Measurements from ENCODE around the gene GLG1. TPM values are rescaled to one million over a fixed set of nuclear protein-coding genes. Genes with fewer than 3 reads are reported as not detected.
A peak's percentile ranks its signal among the peaks of the same experiment; 100 is the strongest.

Gene GLG1
- total and polyA plus RNA-seq, 12 donors: 25.7 to 136 (median 103) TPM

DNA sequence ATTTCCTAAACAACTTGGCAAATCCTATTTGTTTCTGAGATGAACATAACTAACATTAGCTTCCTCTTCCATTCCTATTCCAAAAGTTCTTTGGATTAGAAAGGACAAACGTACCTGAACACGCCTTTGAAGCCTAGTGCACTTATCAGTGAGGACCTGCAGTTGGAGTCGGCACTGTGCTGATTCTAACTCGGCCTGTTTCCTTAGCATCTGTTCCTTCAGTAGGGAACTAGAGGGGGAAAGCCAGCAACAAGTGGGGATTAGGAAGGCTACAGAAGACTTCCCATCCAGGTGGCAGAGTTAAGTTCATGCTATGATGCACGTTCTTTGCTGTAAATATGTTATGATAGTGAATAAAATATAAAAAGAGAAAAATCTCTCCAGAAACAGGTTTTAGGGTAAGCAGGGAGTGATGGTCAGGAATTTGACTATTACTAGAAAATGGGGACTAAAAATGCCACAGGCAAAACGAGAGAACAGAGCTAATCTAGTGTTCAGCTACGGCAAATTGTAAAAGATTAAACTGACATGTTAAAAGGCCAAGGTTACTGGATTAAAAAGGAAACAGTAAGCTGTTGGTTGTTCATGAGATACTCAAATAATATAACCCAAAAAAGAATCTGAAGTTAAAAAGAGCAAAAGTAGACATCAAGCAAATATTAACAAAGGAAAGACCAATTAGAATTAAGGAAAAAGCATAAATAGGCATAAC, 31.0 kb upstream of the GLG1 start:
- H3K36me3 ChIP-seq: peaks cover 0 to 100% (median 21%) of the 10 kb centered on the region in 9 donors
- 83 to 90% methylated on average over 7 of the region's 7 CpGs for WGBS, 2 donors

DNA sequence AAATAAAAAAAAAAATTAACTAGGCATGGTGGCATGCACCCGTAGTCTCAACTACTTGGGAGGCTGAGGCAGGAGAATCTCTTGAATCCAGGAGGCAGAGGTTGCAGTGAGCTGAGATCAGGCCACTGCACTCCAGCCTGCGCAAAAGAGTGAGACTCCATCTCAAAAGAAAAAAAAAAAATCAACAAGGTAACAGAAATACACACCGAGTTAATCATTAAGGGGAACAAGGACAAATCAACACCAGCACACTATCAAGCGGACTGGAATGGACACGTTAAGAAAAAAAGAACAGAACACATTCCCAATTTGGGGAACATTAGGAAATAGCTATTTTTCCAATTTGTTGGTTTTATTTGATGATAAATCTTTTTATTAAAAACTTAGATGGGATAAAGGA, 28.4 kb upstream of the GLG1 start:
- H3K9me3 ChIP-seq: no peaks in the 10 kb centered on the region
- ATAC-seq (no peak), DNase-seq (no peak)
- TF ChIP-seq, protein P1, sequence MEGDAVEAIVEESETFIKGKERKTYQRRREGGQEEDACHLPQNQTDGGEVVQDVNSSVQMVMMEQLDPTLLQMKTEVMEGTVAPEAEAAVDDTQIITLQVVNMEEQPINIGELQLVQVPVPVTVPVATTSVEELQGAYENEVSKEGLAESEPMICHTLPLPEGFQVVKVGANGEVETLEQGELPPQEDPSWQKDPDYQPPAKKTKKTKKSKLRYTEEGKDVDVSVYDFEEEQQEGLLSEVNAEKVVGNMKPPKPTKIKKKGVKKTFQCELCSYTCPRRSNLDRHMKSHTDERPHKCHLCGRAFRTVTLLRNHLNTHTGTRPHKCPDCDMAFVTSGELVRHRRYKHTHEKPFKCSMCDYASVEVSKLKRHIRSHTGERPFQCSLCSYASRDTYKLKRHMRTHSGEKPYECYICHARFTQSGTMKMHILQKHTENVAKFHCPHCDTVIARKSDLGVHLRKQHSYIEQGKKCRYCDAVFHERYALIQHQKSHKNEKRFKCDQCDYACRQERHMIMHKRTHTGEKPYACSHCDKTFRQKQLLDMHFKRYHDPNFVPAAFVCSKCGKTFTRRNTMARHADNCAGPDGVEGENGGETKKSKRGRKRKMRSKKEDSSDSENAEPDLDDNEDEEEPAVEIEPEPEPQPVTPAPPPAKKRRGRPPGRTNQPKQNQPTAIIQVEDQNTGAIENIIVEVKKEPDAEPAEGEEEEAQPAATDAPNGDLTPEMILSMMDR (IDR thresholded peaks at IDR 0.05): no peak
- H3K4me3 ChIP-seq: no peak overlapping the region
- H3K36me3 ChIP-seq: peaks cover 0 to 100% (median 33%) of the 10 kb centered on the region in 9 donors
- no peaks in the 10 kb centered on the region for H3K27me3 ChIP-seq
- no peaks in the 10 kb centered on the region for H3K4me1 ChIP-seq
- 76 to 78% methylated on average over 5 of the region's 5 CpGs for WGBS, 2 donors
- no peak overlapping the region for H3K27ac ChIP-seq
- intact Hi-C loops (cut with DNase I): no loop called here

More for the DNA sequence above, 31.0 kb upstream of the GLG1 start:
- Histone ChIP-seq H3K27me3 (no peaks in the 10 kb centered on the region), H3K9me3 (no peaks in the 10 kb centered on the region), H3K4me3 (no peak overlapping the region), H3K27ac (no peak overlapping the region), H3K4me1 (no peaks in the 10 kb centered on the region)
- no peak for DNase-seq
- no peak for ATAC-seq
- TF ChIP-seq, protein P1 (IDR thresholded peaks at IDR 0.05): no peak
- intact Hi-C loops (cut with DNase I): no loop called here

DNA sequence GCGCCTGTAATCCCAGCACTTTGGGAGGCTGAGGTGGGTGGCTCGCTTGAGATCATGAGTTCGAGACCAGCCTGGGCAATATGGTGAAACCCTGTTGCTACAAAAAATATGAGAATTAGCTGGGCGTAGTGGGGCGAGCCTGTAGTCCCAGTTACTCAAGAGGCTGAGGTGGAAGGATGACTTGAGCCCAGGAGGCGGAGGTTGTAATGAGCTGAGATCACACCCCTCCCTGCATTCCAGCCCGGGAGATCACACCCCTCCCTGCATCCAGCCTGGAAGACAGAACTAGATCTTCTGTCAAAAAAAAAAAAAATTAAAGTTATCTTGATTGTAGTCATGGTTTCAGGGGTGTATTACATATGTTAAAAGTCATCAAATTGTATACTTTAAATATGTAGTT, 26.8 kb upstream of the GLG1 start:
- Histone ChIP-seq H3K27me3 (no peaks in the 10 kb centered on the region), H3K36me3 (peaks cover 0 to 100% (median 36%) of the 10 kb centered on the region in 9 donors), H3K4me1 (no peaks in the 10 kb centered on the region), H3K27ac (no peak overlapping the region), H3K4me3 (no peak overlapping the region), H3K9me3 (no peaks in the 10 kb centered on the region)
- DNase-seq (no peak), ATAC-seq (no peak)
- intact Hi-C loops (cut with DNase I): no loop called here
- 85 to 92% methylated on average over 7 of the region's 7 CpGs for WGBS, 2 donors
- TF ChIP-seq, protein P1 (IDR thresholded peaks at IDR 0.05): no peak

DNA sequence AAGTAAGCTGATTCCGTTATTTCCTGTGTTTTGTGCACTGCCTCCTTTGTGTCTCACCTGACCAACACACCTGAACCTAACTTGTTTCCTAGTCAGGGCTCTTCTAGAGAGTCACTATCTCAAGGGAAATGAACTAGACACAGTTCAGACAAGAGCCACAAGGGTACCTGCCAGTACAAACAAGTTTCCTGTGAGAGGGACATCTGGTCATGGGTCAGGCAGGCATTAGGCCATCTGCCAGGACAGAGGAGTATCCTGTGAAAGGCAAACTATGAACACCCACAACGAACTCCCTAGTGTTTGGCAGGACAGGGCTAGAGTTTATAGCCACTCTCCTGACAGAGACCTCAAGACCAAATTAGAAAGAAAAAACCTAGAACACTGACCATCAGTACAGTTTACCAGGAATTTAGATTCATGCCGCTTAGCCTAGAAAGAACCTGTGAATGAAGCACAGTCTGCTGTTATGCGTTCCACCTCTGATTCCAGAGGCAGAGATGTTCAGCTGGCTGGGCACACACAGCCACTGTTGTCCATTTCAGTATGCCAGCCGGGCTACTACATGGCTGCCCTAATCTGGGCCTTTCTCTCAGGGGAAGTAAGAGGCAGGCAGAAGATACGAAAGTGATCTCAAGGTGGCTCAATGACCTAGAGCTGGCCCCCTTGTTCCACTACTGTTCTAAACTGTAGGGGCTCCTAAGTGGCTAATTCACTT, 20.7 kb upstream of the GLG1 start:
- H3K27ac ChIP-seq: peak overlapping the region in 2 of 10 donors; percentile 24 to 35
- intact Hi-C loops (cut with DNase I): loop anchor here in 6 of 10 donors (5.0 to 10.0 kb wide), 3 partner anchors 143 to 153 kb away; no protein-coding TSS in a partner anchor
- peak in 1 of 2 donors; percentile 20 for DNase-seq

More for the DNA sequence above, 20.7 kb upstream of the GLG1 start:
- peaks cover 0 to 100% (median 29%) of the 10 kb centered on the region in 9 donors for H3K36me3 ChIP-seq
- 65 to 76% methylated on average over 6 of the region's 6 CpGs for WGBS, 2 donors
- no peaks in the 10 kb centered on the region for H3K27me3 ChIP-seq
- H3K4me3 ChIP-seq: no peak overlapping the region
- TF ChIP-seq, protein P1 (IDR thresholded peaks at IDR 0.05): no peak
- peaks cover 0 to 20% (median 4%) of the 10 kb centered on the region in 9 donors for H3K4me1 ChIP-seq
- no peaks in the 10 kb centered on the region for H3K9me3 ChIP-seq
- ATAC-seq: peak in 6 of 8 donors; percentile 20 to 42 (median 34)

Measured in heart right ventricle (tissue), 16 donors.